K562 (cell line): ENCODE measurements around the gene NDUFV3.
"Not testable (repeated sequence)": the region's sequence is repeated elsewhere in the genome, so short reads cannot be mapped to it uniquely, and the experiment has no call there.

Source experiments
- BRF2 ChIP-seq: IDR thresholded peaks from 3 replicates; pipeline ENCODE4 v1.6.1; 2011; ENCODE audit warnings: borderline replicate concordance, mild to moderate bottlenecking; ENCODE audit not compliant: insufficient read length, insufficient read depth
- CHD4 ChIP-seq: fragments of 200-600 bp; sonication (generic); IDR thresholded peaks from 3 replicates; pipeline ENCODE4 v1.6.1; 2012; ENCODE audit warnings: low read depth, mild to moderate bottlenecking, mixed read lengths, low read length, inconsistent platforms; ENCODE audit not compliant: insufficient read depth, insufficient replicate concordance, poor library complexity, severe bottlenecking
- ESRRA ChIP-seq: fragments of 450-650 bp; IDR thresholded peaks from 2 replicates; pipeline ENCODE4 v1.6.1; 2014; ENCODE audit warnings: low read depth, mild to moderate bottlenecking, moderate library complexity, borderline replicate concordance
- POLR2A ChIP-seq: fragments of 450-650 bp; conservative IDR thresholded peaks from 2 replicates; pipeline ENCODE4 v1.6.1; 2016
- ZNF512 ChIP-seq: IDR thresholded peaks from 2 replicates; pipeline ENCODE4 v1.6.1; 2016; ENCODE audit warnings: missing genetic modification characterization, missing compliant biosample characterization

- not testable (repeated sequence) for TF ChIP-seq CHD4; BRF2; ESRRA; POLR2A; ZNF512 (tag)
Measured at GRCh38 chr21:42936360-42936759, 43.3 kb downstream of the NDUFV3 start.
